ENCODE measurements around the gene IL1RL1.

The IL1RL1 gene

DNA sequence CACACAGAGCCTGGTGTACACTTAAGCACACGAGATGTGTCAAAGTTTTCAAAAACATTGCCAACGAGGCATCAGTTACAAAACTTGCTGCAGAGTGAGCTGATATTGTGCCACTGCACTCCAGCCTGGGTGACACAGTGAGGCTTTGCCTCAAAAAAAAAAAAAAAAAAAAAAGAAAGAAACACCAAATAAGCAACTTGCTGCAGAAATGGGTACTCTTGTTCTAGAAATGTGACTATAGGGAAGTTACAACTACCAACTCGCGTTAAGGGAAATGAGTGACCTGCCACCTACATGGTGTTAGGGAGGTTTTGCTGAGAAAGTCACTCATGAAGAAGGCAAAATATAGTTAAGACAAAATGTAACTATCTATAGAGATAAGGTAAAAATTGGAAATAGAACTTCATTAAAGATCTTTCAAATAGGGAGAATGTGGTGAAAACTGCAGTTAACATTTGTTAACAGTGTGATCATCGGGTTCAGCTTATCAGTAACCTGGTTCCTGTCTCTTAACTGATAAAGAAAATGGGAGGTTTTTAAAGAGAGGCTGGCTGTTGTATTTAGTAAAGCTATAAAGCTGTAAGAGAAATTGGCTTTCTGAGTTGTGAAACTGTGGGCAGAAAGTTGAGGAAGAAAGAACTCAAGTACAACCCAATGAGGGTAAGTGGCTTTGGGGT lies at the start of gene IL1RL1:
Gene IL1RL1 (plus strand): TSS at position 600 of the 677 bp plus-strand sequence. CDS start 26,702 bp downstream, outside the sequence.
- no peak for DNase-seq

DNA sequence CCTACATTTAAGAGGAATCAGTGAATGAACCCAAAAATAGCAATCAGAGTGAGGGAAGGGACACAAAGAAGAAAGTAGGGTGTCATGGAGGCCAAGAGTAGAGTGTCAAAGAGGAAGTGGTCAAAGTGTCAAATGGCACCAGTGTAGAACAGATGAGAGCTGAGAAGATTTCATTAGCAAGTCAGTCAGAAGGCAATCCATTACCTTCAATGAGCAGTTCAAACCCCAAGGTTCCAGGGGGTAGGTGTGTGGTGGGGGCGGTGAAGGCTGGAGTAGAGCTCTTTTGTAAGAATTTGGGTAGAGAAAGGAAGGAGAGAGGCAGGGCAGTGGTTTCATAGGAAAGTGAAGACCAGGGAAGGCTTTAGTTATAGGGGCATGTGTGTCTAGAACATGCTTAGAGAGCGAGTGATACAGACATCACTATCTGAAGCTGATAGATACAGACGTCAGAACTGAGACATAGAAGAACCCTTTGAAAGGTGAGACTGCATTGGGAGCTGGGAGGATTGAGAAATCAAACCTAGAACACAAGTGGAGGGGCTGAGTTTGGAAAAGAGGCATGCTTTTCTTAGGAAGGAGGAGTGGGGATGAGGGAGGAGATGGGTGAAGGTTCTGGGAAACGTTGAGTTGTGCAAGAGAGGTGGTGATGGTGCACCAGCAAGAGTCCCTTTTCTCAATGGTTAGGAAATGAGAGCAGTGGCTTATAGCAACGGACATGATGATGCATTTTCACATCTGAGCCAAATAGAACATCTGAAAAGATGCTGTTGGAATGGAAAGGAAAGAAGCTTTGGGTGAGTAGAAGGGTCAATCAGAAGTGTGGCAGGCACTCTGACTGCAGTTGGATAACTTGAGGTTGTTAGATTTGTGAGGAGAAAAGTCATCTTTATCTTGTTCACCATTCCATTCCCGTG lies 48.9 kb upstream of the IL1RL1 start:
- DNase-seq: no peak

DNA sequence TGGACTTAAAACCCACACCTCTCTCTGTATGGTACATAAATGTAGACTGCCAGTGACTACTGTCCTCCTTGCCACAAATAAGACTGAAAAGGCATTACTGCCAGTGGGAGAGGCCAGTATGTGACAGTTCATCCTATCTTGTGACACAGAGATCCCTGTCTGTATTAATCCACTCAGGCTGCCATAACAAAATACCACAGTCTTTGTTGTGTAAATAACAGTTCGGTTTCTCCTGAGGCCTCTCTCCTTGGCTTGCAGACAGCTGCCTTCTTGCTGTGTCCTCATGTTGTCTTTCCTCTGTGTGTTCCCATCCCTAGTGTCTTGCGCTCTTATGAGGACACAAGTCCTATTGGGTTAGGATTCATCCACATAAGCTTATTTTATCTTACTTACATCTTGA lies 46.4 kb upstream of the IL1RL1 start:
- no peak for DNase-seq

DNA sequence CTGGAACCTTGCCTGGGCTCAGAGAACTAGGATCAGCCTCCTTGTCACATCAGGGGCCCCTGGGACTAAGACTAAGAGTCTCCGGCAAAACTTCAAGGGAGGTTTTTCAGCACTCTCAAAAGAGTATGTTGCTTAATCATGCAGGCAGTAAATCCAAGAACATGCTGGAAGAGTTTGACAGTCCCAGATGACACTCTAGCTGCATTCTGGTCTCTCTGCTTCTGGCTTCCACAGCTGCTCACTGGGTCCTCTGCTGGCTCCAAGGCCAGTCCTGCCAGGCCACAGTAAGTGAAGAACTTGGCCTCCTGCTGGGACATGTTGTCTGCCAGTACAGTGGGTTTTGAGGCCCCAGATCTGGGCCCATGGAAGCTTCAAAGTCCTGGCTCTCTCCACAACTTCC lies 45.2 kb upstream of the IL1RL1 start:
- DNase-seq: no peak

DNA sequence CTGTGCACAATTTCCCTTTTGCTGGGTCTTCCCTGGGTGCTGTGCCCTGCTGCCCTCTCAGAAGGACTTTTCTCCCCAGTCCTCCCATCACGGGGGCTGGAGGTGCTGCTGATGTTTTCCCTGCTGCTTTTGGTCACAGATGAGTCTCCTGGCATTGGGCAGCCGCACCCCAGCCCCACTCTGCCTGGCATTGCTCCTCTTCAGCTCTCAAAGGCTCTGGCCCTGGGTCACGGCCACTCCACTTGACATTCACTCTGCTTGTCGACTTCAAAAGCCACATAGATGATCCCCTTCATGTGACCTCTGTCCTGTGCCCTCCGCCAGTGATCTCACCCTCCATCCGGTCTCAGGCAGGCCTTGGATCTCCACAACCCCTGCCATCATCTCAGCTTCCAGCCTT lies 43.6 kb upstream of the IL1RL1 start:
- no peak for DNase-seq

DNA sequence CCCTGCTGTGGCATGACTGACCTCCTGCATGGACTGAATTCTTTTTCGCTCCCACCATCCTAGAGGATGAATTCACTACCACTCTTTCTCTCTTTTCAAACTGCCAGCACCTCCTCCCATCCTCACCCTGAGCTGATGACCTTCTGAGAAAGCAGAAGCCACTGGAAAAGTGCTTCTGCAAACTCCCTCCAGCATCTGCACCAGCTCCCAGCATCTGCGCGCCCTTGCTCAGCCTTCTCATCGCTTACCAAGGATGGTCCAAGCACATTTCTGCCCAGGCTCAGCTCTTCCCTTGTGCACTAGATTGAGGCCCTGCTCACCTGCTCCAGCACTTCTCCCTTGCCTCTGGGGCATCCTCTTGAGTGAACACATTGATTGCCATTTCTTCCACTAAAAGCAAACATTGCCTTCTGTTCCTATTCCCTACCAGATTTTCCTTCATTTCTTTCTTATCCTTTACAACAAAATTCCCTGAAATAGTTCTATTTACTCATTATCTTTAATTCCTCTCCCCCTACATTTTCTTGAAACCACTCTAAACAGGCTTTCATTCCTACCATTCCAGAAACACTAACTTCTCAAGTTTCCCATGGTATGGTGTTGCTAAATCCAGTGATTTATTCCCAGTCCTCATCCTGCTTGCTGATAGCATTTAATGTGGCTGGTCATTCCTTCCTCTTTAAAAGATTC lies 42.7 kb upstream of the IL1RL1 start:
- DNase-seq: no peak

DNA sequence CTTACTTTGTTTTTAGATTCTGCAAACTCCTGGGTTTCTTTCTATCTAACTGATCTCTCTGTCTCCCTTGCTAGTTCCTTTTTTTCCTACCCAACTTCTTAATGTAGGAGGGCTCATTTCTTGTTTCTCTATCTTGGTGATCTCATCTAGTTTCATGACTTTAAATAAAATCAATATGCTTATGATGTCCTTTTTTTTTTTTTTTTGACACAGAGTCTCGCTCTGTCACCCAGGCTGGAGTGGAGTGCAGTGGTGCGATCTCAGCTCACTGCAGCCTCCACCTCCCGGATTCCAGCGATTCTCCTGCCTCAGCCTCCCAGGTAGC lies 42.2 kb upstream of the IL1RL1 start:
- DNase-seq: no peak

DNA sequence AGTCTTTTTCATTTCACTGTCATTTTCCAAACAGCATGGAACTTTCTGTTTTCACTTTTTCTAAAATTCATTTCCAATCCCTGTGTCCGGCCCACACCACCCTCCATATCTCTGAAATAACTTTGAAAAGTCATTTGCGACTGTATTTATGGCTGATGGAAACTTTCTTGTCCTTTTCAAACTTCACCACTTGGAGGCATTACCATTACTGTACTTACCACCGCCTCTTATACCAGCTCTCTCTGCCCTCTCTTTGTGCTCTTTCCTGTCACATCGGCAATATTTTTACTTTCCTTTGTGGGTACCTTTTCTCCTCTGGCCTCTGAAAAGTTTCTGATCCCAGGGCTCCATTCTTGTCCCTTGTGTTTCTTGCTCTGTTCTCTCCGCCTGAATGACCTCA lies 39.5 kb upstream of the IL1RL1 start:
- no peak for DNase-seq

DNA sequence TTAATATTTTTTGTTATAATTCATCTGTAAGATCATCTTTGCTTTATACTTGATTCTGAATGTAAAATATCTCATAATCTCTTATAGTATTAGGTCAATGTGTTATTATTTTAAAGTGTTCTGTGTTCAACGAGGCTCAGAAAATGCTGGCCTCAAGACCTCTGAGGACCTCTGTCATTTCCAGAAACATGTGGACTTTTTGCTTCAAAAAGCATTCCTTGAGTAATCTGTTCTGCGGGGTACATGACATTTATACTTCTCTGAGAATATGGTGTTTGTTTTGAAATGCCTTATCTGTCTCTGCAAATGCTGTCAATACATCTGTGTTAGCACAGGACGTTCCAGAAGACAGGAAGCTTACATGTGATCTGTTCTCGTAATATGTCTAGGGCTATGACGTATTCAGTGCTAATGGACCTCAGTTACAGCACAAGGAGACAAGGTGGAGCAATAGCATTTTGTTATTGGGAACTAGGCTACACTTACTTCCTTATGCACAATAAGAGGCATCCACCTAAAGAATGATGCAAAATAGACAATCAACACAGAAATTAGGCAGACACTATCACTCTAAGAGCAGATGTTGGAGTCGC lies 37.6 kb upstream of the IL1RL1 start:
- no peak for DNase-seq

DNA sequence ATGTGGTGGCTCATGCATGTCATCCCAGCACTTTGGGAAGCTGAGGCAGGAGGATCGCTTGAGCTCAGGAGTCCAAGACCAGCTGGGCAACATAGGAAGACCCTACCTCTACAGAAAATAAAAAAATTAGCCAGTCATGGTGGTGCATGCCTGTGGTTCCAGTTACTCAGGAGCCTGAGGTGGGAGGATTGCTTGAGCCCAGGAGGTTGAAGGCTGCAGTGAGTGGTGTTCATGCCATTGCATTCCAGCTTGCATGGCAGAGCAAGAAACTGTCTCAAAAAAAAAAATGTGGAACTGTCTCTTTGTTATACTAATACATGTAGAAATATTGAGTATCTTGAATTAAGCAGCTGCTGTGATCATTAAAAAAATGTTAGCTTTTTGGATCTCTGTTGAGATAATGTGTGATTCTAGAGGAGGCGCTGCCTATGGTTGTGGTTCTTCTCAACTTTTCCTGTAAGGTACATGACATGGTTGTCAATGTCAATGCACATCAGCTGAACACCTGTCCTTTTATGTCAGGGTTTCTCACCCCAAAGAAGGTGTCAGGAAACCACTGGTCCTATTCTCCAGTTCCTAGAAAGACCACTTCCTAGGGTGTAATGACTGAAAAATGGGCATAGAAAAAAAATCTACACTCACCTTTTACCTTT lies 34.7 kb upstream of the IL1RL1 start:
- no peak for DNase-seq

DNA sequence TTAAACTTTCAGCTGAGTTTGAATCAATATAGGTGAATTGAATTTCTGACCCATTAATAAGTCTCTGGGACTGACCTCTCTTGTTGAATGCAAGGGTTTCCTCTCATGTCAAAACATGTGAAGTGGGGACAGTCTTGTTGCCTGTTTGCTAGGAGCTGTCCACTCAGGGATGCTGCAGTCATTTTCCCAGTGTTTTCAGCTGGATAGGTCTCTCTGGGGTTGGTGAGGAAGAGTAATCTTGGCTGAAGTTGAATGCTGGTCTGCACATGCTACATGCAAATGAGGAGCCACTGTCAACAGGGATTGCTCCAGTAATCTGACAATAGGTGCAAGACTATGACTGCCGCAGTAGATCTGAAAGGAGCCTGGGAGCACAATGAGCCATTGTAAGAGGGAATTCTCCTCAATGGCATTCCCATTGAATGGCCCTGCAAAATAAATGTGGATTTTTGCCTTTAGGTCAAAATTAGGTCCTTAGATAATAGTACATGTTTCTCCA lies 34.1 kb upstream of the IL1RL1 start:
- no peak for DNase-seq

DNA sequence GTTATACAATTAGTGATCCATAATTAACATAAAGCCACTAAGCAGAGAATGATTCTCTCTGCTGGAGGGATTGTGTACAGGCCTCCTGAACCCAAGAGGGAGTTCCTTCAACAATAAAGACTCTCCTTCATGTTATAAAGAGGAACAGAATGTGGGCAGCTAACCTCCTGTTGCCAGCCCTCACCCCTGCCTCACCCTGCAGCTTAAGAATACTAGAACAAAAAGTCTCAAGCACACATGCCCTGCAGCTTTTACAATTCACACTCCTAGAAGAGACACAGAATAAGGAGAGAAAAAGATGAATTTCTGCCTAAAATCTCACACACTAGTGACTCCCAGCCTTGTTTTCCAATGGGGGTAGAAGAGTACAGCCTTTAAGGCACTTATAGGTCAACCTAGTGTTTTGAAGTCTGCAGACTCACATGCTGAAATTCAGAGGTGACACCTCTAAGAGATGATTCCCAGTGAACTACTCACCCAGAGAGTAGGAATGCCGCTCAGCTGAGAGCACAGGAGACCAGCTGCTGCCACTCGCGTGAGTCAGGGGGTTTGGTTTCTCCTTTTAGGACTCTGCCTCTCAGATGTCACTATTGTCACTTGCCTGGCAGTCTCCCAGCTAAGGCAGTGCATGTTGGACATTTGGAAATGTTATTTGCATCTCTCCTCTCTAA lies 32.5 kb upstream of the IL1RL1 start:
- no peak for DNase-seq

DNA sequence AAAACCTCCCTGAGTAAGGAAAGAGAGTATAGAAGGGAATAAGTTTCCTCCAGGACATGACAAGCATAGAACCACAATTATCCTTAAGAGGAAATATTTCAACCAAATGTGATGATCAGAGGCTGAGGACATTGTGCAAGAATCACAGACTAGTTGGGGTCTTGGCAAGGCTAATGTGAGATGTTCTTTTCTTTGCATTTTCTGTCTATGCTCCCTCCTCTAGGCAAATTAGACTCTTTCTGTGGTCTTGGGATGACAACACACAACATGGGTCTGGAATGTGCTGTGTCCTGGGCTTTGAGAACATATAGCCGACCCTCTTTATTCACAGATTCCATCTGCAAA lies 32.0 kb upstream of the IL1RL1 start:
- no peak for DNase-seq

DNA sequence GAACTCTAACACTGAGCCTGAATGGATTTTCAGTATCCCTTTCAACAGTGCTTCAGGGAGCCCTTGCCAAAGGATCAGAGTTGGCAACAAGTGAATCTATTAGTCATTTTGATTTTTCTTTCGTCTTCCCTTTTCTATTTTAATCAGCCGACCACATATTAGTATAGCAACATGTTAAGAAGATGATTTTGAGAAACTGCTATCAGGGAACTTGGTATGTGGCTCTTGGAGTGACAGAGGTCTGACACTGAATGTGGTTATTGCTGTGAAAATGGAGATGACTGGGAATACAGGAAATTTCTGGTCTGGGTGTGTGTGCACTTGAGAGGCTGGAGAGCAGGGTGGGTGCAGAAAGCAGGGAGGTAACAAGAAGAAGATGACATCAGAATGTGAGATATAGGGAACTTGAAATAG lies 28.7 kb upstream of the IL1RL1 start:
- DNase-seq: no peak

DNA sequence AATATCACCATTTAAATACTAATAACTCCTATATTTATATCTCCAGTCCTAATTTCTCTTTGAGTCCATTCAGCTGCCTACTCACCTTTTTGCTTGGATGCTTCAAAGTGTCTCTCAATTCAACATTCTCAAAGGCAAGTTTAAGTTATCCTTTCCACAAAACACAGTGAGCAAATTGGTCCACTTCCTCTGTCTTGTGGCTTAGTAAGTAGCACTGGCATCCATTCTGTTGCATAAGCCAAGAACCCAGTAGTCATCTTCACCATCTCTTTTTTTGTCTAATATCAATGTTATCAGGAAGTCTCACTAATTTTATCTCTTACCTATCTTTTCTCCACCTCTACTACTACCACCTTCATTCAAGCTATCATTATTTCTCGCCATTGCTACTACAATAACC lies 27.4 kb upstream of the IL1RL1 start:
- DNase-seq: no peak

DNA sequence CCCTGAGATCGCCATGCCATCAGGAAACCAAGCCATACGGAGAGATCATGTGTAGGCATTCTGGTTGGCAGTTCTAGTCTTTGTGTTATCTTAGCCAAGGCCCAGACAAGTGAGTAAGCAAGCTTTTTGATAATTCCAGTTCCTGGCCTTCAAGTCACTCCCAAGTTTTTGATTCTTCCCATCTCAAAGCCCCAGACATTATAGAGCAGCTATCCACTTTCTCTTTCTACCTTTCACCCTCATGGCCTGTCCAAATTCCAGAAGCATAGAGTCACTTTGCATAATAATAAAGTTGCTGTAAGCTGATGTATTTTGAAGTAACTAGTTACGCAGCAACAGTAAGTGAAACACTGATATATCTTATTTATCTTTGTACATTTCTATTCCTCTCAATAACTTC lies 26.8 kb upstream of the IL1RL1 start:
- DNase-seq: no peak

DNA sequence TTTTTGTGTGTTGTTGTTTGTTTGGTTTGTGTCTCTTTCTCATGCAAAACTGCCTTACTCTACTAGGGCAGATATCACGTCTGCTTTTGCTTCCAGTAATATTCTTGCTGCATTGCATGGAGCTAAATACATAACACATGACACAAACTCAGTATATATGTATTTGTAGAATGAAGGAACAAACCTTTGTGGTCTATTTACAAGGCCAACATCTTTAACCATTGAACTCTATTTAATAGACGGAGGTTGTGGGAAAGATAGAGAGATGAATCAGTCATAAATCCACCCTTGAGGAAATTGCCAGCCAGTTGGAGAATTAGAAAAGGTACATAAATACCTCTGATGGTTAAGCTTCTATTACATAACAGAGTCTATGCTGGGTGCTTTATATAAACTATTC lies 26.0 kb upstream of the IL1RL1 start:
- no peak for DNase-seq

DNA sequence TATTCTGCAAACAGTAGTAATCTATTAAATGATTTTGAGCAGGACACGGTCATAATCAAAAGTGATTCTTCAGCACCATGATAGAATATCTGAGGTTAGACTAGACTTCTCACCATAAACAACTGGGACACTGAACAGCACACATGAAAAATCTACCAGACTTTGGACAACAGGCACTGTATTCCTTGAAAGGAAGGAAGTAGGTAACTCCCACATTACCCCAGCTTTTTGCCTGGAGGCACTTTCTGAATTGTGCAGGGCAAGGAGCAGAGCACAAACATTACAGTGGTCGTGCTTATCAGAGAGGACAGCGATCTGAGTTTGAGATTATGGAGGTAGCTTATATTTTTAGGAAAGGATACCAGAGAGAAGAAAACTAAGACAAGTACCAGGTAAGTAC lies 25.3 kb upstream of the IL1RL1 start:
- DNase-seq: no peak

DNA sequence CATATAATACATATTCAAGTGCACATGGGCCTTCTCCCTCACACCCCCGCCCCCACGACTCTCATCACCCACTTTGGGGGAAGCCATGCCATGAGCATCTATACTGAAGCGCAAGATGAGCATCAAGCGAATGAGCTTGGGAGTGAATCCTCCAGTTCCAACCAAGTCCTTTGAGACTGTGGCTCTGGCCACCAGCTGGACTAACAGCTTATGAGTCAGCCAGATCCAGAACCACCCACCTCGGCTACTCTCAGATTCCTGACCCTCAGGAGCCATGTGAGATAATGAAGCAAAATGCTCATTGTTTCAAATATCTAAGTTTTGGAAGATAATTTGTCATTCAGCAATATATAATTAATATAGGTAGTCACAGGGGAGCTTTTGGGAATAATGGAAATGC lies 22.2 kb upstream of the IL1RL1 start:
- DNase-seq: no peak

DNA sequence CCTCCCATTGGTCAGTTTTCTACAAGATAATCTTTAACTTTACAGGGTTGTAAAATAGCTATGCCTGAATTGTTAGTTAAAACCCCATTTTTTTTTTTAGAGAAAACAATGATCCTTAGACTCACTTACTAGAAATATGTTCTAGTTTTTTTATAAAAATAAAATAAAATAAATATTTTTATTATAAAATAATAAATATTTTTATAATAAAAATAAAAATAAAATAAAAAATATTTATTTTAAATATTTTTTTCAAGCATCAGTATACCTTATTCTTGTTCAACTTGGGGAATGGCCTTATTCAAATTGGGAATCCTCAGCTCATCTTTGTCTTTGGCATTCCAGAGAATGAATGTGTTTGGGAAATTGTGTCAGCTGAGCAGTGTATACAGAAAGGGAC lies 20.8 kb upstream of the IL1RL1 start:
- DNase-seq: no peak

DNA sequence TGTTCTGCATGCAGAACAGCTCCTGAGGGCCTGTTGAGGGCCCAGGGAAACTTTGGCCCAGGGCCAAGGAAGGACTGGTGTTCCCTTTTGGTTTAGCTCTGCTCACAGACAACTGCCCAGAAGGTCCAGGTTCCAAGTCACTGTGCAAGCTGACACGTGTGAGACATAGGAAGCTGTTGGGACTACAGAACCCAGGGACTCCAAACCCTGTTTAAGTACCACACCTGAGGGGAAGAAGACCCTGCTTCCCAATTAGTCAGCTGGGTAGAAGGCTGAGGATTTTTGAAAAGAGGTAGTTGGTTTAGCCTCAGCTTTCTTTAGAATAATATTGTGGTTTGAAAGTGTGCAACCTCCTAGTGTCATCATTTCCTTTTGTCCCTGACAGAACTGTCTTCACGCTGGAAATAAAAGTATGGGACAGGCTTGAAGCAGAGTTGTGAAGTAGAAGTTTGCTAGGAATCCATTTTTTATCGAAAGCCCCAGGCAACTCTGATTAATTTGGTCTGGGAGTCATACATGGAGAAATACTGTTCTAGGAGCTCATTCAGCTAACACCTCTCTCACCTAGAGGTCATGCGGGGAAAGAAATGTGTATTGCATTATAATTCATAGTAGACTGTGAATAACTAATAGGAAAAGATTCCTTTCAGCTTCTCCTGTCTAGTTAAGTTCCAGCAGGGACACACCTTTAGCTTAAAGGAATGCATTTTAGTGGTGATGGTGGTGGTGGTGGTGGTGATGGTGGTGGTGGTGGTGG lies 19.9 kb upstream of the IL1RL1 start:
- DNase-seq: no peak

All from SHP77 treated with DMSO at 0.1 percent for 48 hours (cell line).